Parathyroid adenoma (tissue), 2 donors: ENCODE measurements around the gene JAG2.

Source experiments
- H2AFZ ChIP-seq: fragments of 300-600 bp; sonication (generic); one replicate; pipeline ENCODE4 v1.7.0; 2017; ENCODE audit warnings: antibody characterized with exemption, mild to moderate bottlenecking
- H3K27ac ChIP-seq: fragments of 300-600 bp; sonication (generic); one replicate; pipeline ENCODE4 v1.7.0; 2017
- H3K27me3 ChIP-seq: fragments of 300-600 bp; sonication (generic); one replicate; pipeline ENCODE4 v1.7.0; 2017; ENCODE audit warnings: low read length; ENCODE audit not compliant: control insufficient read depth, insufficient read depth
- H3K36me3 ChIP-seq: fragments of 300-600 bp; sonication (generic); one replicate; pipeline ENCODE4 v1.7.0; 2017; ENCODE audit warnings: low read length; ENCODE audit not compliant: control insufficient read depth, insufficient read depth
- H3K4me1 ChIP-seq: fragments of 300-600 bp; sonication (generic); one replicate; pipeline ENCODE4 v1.7.0; 2017; ENCODE audit warnings: control low read depth
- H3K4me2 ChIP-seq: fragments of 300-600 bp; sonication (generic); one replicate; pipeline ENCODE4 v1.7.0; 2017; ENCODE audit warnings: low read length
- H3K4me3 ChIP-seq: fragments of 300-600 bp; sonication (generic); one replicate; pipeline ENCODE4 v1.7.0; 2017; ENCODE audit warnings: low read depth, low read length
- H3K79me2 ChIP-seq: fragments of 300-600 bp; sonication (generic); one replicate; pipeline ENCODE4 v1.7.0; 2017; ENCODE audit warnings: control low read depth
- H3K9ac ChIP-seq: fragments of 300-600 bp; sonication (generic); one replicate; pipeline ENCODE4 v1.7.0; 2017; ENCODE audit warnings: mild to moderate bottlenecking
- H3K9me3 ChIP-seq: fragments of 300-600 bp; sonication (generic); one replicate; pipeline ENCODE4 v1.7.0; 2017; ENCODE audit warnings: low read length; ENCODE audit not compliant: control insufficient read depth
- CTCF ChIP-seq: fragments of 300-600 bp; sonication (generic); IDR thresholded peaks from one replicate; pipeline ENCODE4 v1.7.0; 2017; ENCODE audit warnings: antibody characterized with exemption, mild to moderate bottlenecking
- donor health status: primary hyperparathyroidism.

JAG2 gene

GRCh38 chr14:105157872-105158271, 10.7 kb downstream of the JAG2 start:
- H3K4me3 ChIP-seq = no peak overlapping the region
- H3K4me1 ChIP-seq = no peaks in the 10 kb centered on the region
- H2AFZ ChIP-seq = no peak overlapping the region
- H3K79me2 ChIP-seq = no peaks in the 10 kb centered on the region
- H3K9me3 ChIP-seq = no peaks in the 10 kb centered on the region
- no peak for TF ChIP-seq CTCF
- H3K4me2 ChIP-seq = no peak overlapping the region
- no peaks in the 10 kb centered on the region for H3K27me3 ChIP-seq
- no peaks in the 10 kb centered on the region for H3K36me3 ChIP-seq
- H3K27ac ChIP-seq = no peak overlapping the region
- no peak overlapping the region for H3K9ac ChIP-seq

GRCh38 chr14:105156414-105157375, 11.9 kb downstream of the JAG2 start:
- no peak overlapping the region for H3K4me2 ChIP-seq
- no peak overlapping the region for H3K9ac ChIP-seq
- H3K4me1 ChIP-seq = no peaks in the 10 kb centered on the region
- H3K9me3 ChIP-seq = no peaks in the 10 kb centered on the region
- no peak overlapping the region for H2AFZ ChIP-seq
- H3K79me2 ChIP-seq = no peaks in the 10 kb centered on the region
- H3K27ac ChIP-seq = no peak overlapping the region
- no peaks in the 10 kb centered on the region for H3K27me3 ChIP-seq
- no peak overlapping the region for H3K4me3 ChIP-seq
- H3K36me3 ChIP-seq = no peaks in the 10 kb centered on the region
- TF ChIP-seq CTCF = no peak

GRCh38 chr14:105155681-105156413, 12.7 kb downstream of the JAG2 start:
- H3K27ac ChIP-seq = no peak overlapping the region
- no peak overlapping the region for H2AFZ ChIP-seq
- H3K27me3 ChIP-seq = no peaks in the 10 kb centered on the region
- no peak overlapping the region for H3K9ac ChIP-seq
- H3K4me3 ChIP-seq = no peak overlapping the region
- H3K9me3 ChIP-seq = no peaks in the 10 kb centered on the region
- no peaks in the 10 kb centered on the region for H3K79me2 ChIP-seq
- no peaks in the 10 kb centered on the region for H3K4me1 ChIP-seq
- no peak overlapping the region for H3K4me2 ChIP-seq
- no peak for TF ChIP-seq CTCF
- H3K36me3 ChIP-seq = no peaks in the 10 kb centered on the region

GRCh38 chr14:105155071-105155651, 13.4 kb downstream of the JAG2 start:
- Histone ChIP-seq H2AFZ (no peak overlapping the region), H3K9me3 (no peaks in the 10 kb centered on the region), H3K4me1 (no peaks in the 10 kb centered on the region), H3K4me3 (no peak overlapping the region), H3K79me2 (no peaks in the 10 kb centered on the region), H3K27ac (no peak overlapping the region), H3K9ac (no peak overlapping the region), H3K27me3 (no peaks in the 10 kb centered on the region), H3K36me3 (no peaks in the 10 kb centered on the region), H3K4me2 (no peak overlapping the region)
- TF ChIP-seq CTCF = no peak
